Muscle layer of duodenum (tissue), 2 donors: ENCODE data around the gene SLC38A10.

Experiments used
- H3K27ac ChIP-seq: one replicate; pipeline ENCODE4 v1.7.0; 2013; ENCODE audit warnings: mild to moderate bottlenecking, low read length
- H3K27me3 ChIP-seq: one replicate; pipeline ENCODE4 v1.7.0; 2013; ENCODE audit warnings: low read depth, mild to moderate bottlenecking, control low read depth, low read length
- H3K36me3 ChIP-seq, 2 donors: one replicate each; pipeline ENCODE4 v1.7.0; 2013; ENCODE audit warnings: low read length in 2 of 2, control low read depth in 1 of 2, mild to moderate bottlenecking in 1 of 2; ENCODE audit not compliant: insufficient read depth in 2 of 2, control insufficient read depth in 1 of 2
- H3K4me1 ChIP-seq, 2 donors: one replicate each; pipeline ENCODE4 v1.7.0; 2013; ENCODE audit warnings: low read length in 2 of 2, mild to moderate bottlenecking in 2 of 2, control low read depth in 1 of 2, moderate library complexity in 1 of 2; ENCODE audit not compliant: insufficient read depth in 2 of 2, control insufficient read depth in 1 of 2
- H3K4me3 ChIP-seq, 2 donors: one replicate each; pipeline ENCODE4 v1.7.0; 2013; ENCODE audit warnings: low read length in 2 of 2, low read depth in 1 of 2, mild to moderate bottlenecking in 1 of 2
- H3K9me3 ChIP-seq, 2 donors: one replicate each; pipeline ENCODE4 v1.7.0; 2013; ENCODE audit warnings: low read length in 2 of 2, control low read depth in 1 of 2, mild to moderate bottlenecking in 1 of 2; ENCODE audit not compliant: control insufficient read depth in 1 of 2
- donor health status: healthy.

SLC38A10 gene

GRCh38 chr17:81336296-81336929 lies 41.3 kb upstream of the SLC38A10 start:
- Histone ChIP-seq H3K4me3 (no peak overlapping the region), H3K27me3 (peaks cover 3% of the 10 kb centered on the region), H3K27ac (peak overlapping the region; percentile 23), H3K9me3 (no peaks in the 10 kb centered on the region), H3K36me3 (no peaks in the 10 kb centered on the region), H3K4me1 (peaks cover 22 to 53% of the 10 kb centered on the region in 2 donors)

GRCh38 chr17:81335773-81336157 lies 40.7 kb upstream of the SLC38A10 start:
- Histone ChIP-seq H3K27ac (no peak overlapping the region), H3K27me3 (peaks cover 3% of the 10 kb centered on the region), H3K9me3 (no peaks in the 10 kb centered on the region), H3K4me1 (peaks cover 21 to 47% of the 10 kb centered on the region in 2 donors), H3K4me3 (no peak overlapping the region), H3K36me3 (no peaks in the 10 kb centered on the region)

- no peak overlapping the region for H3K4me3 ChIP-seq
- no peak overlapping the region for H3K27ac ChIP-seq
- peaks cover 20 to 47% of the 10 kb centered on the region in 2 donors for H3K4me1 ChIP-seq
- H3K36me3 ChIP-seq, result no peaks in the 10 kb centered on the region
- H3K27me3 ChIP-seq, result peaks cover 3% of the 10 kb centered on the region
- no peaks in the 10 kb centered on the region for H3K9me3 ChIP-seq
Observed at GRCh38 chr17:81334987-81335772, 40.1 kb upstream of the SLC38A10 start.

- Histone ChIP-seq H3K27ac (no peak overlapping the region), H3K36me3 (no peaks in the 10 kb centered on the region), H3K27me3 (peaks cover 3% of the 10 kb centered on the region), H3K4me3 (no peak overlapping the region), H3K9me3 (no peaks in the 10 kb centered on the region), H3K4me1 (peaks cover 17 to 47% of the 10 kb centered on the region in 2 donors)
Observed at GRCh38 chr17:81334391-81334901, 39.3 kb upstream of the SLC38A10 start.

GRCh38 chr17:81333616-81334368 lies 38.7 kb upstream of the SLC38A10 start:
- H3K27ac ChIP-seq, result no peak overlapping the region
- H3K4me1 ChIP-seq, result peaks cover 17 to 47% of the 10 kb centered on the region in 2 donors
- no peak overlapping the region for H3K4me3 ChIP-seq
- H3K9me3 ChIP-seq, result no peaks in the 10 kb centered on the region
- H3K36me3 ChIP-seq, result no peaks in the 10 kb centered on the region
- peaks cover 3% of the 10 kb centered on the region for H3K27me3 ChIP-seq

GRCh38 chr17:81332914-81333528 lies 37.9 kb upstream of the SLC38A10 start:
- H3K9me3 ChIP-seq, result no peaks in the 10 kb centered on the region
- peaks cover 19 to 47% of the 10 kb centered on the region in 2 donors for H3K4me1 ChIP-seq
- H3K4me3 ChIP-seq, result no peak overlapping the region
- no peak overlapping the region for H3K27ac ChIP-seq
- no peaks in the 10 kb centered on the region for H3K36me3 ChIP-seq
- H3K27me3 ChIP-seq, result peaks cover 3% of the 10 kb centered on the region

DNA sequence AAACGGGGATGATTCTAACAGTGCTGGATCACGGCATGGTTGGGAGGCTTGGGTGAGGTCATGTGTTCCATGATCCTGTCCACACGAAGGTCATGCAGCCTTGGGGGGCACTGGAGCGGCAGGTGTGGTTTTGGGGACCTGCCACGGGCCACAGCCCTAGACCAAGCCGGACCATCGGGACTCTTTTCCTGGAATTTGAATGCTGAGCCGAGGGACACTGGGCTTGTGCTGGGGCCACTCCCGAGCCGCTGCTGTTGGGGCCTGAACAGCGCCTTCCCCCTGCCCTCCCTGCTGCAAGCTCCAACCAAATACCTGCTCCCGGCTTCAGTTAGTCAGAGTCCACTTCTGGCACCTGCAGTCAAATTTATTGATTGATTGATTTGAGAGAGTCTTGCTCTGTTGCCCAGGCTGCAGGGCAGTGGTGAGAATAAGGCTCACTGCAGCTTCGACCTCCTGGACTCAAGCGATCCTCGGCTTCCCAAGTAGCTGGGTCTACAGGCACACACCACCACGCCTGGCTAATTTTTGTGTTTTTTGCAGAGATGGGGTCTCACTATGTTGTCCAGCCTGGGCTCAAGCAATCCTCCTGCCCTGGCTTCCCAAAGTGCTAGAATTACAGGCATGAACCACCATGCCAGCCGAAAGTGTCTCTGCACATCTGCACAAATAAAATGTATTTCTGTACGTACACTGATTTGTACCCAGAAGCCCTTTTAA lies 37.2 kb upstream of the SLC38A10 start:
- H3K27me3 ChIP-seq, result peaks cover 3% of the 10 kb centered on the region
- H3K27ac ChIP-seq, result no peak overlapping the region
- H3K4me1 ChIP-seq, result peaks cover 17 to 42% of the 10 kb centered on the region in 2 donors
- no peak overlapping the region for H3K4me3 ChIP-seq
- H3K36me3 ChIP-seq, result no peaks in the 10 kb centered on the region
- H3K9me3 ChIP-seq, result no peaks in the 10 kb centered on the region

GRCh38 chr17:81331527-81332043 lies 36.5 kb upstream of the SLC38A10 start:
- Histone ChIP-seq H3K27ac (no peak overlapping the region), H3K36me3 (no peaks in the 10 kb centered on the region), H3K4me1 (peaks cover 15 to 35% of the 10 kb centered on the region in 2 donors), H3K27me3 (peaks cover 3% of the 10 kb centered on the region), H3K4me3 (no peak overlapping the region), H3K9me3 (no peaks in the 10 kb centered on the region)

- H3K27ac ChIP-seq, result no peak overlapping the region
- H3K4me3 ChIP-seq, result no peak overlapping the region
- H3K9me3 ChIP-seq, result no peaks in the 10 kb centered on the region
- H3K27me3 ChIP-seq, result peaks cover 3% of the 10 kb centered on the region
- no peaks in the 10 kb centered on the region for H3K36me3 ChIP-seq
- peaks cover 15 to 34% of the 10 kb centered on the region in 2 donors for H3K4me1 ChIP-seq
Observed at GRCh38 chr17:81330884-81331245, 35.8 kb upstream of the SLC38A10 start.
